Hepatocyte (in vitro differentiated cells): Measurements from ENCODE around the gene EXOC6B. TPM values are rescaled to one million over a fixed set of nuclear protein-coding genes. Genes with fewer than 3 reads are reported as not detected.

Source experiments
- DNase-seq: peaks from one replicate; pipeline ENCODE4 v3.0.0-alpha.2; 2016; ENCODE audit warnings: low spot score
- H2AFZ ChIP-seq: fragments of 200-600 bp; sonication (generic); 2 replicates; pipeline ENCODE4 v1.6.0; 2016; ENCODE audit warnings: antibody characterized with exemption, mild to moderate bottlenecking
- H3K27ac ChIP-seq: fragments of 200-600 bp; sonication (generic); 2 replicates; pipeline ENCODE4 v1.5.1; 2016; ENCODE audit warnings: mild to moderate bottlenecking
- H3K27me3 ChIP-seq: fragments of 200-600 bp; sonication (generic); 2 replicates; pipeline ENCODE4 v1.6.1; 2016
- H3K36me3 ChIP-seq: fragments of 200-600 bp; sonication (generic); replicated peaks from 2 replicates; pipeline ENCODE4 v1.5.1; 2016; ENCODE audit warnings: low read depth; ENCODE audit not compliant: insufficient read depth
- H3K4me1 ChIP-seq: fragments of 200-600 bp; sonication (generic); 2 replicates; pipeline ENCODE4 v1.5.1; 2016; ENCODE audit warnings: mild to moderate bottlenecking, moderate library complexity; ENCODE audit not compliant: insufficient read depth
- H3K4me2 ChIP-seq: fragments of 200-600 bp; sonication (generic); 2 replicates; pipeline ENCODE4 v1.6.0; 2016
- H3K4me3 ChIP-seq: fragments of 200-600 bp; sonication (generic); 2 replicates; pipeline ENCODE4 v1.5.1; 2016; ENCODE audit warnings: mild to moderate bottlenecking
- H3K79me2 ChIP-seq: fragments of 200-600 bp; sonication (generic); 2 replicates; pipeline ENCODE4 v1.6.0; 2017; ENCODE audit warnings: mild to moderate bottlenecking
- H3K9me2 ChIP-seq: fragments of 200-600 bp; sonication (generic); replicated peaks from 2 replicates; pipeline ENCODE4 v1.6.0; 2017; ENCODE audit warnings: mild to moderate bottlenecking; ENCODE audit not compliant: insufficient read depth
- H3K9me3 ChIP-seq: fragments of 200-600 bp; sonication (generic); 2 replicates; pipeline ENCODE4 v1.5.1; 2016; ENCODE audit warnings: low read depth, mild to moderate bottlenecking
- H4K20me1 ChIP-seq: fragments of 200-600 bp; sonication (generic); 2 replicates; pipeline ENCODE4 v1.6.0; 2016; ENCODE audit warnings: mild to moderate bottlenecking; ENCODE audit not compliant: insufficient read depth, poor library complexity, severe bottlenecking
- EZH2 ChIP-seq: fragments of 200-600 bp; sonication (generic); IDR thresholded peaks from 2 replicates; pipeline ENCODE4 v1.6.1; 2016; ENCODE audit warnings: antibody characterized with exemption, mild to moderate bottlenecking, borderline replicate concordance
- EZH2phosphoT487 ChIP-seq: fragments of 200-600 bp; sonication (generic); IDR thresholded peaks from one replicate; pipeline ENCODE4 v1.6.1; 2018; ENCODE audit warnings: antibody characterized with exemption, mild to moderate bottlenecking, low read depth, moderate library complexity; ENCODE audit not compliant: unreplicated experiment, severe bottlenecking
- WGBS: methylation state at CpG from one replicate; pipeline ENCODE4 v1.1.6; 2016; ENCODE audit warnings: low lambda C conversion rate; ENCODE audit errors: missing lambda C conversion rate; 5-methylcytosine and 5-hydroxymethylcytosine counted together
- polyA plus RNA-seq: library from polyadenylated mRNA; unstranded; fragments of >200 nt; fragmentation: Nextera tagmentation; extraction: Ambion mirVana; gene quantifications from 2 replicates; pipeline ENCODE4 v1.2.1, GENCODE V29; 2016
- total RNA-seq: library from RNA; depleted of rRNA; stranded (reverse); fragments of >200 nt; gene quantifications from 2 replicates; pipeline ENCODE4 v1.2.3, GENCODE V29; 2014
- TF ChIP-seq, protein P1 (sequence below): fragments of 200-600 bp; sonication (generic); IDR thresholded peaks from 2 replicates; pipeline ENCODE4 v1.5.1; 2016; ENCODE audit warnings: antibody characterized with exemption, mild to moderate bottlenecking; ENCODE audit not compliant: poor library complexity

Gene EXOC6B
- total and polyA plus RNA-seq, 2 experiments from 2014 or later: 11.8 to 36.2 TPM

GRCh38 chr2:72275084-72275483, 550.7 kb downstream of the EXOC6B start:
- Histone ChIP-seq H3K4me1 (peaks cover 30% of the 10 kb centered on the region), H3K9me2 (no peaks in the 10 kb centered on the region), H3K27ac (peak overlapping the region; percentile 62), H3K4me2 (peak overlapping the region; percentile 61), H4K20me1 (no peaks in the 10 kb centered on the region), H3K36me3 (no peaks in the 10 kb centered on the region), H2AFZ (no peak overlapping the region), H3K9me3 (no peaks in the 10 kb centered on the region), H3K27me3 (no peaks in the 10 kb centered on the region), H3K4me3 (no peak overlapping the region), H3K79me2 (no peaks in the 10 kb centered on the region)
- TF ChIP-seq EZH2: no peak
- TF ChIP-seq EZH2phosphoT487: no peak
- TF ChIP-seq, protein P1, sequence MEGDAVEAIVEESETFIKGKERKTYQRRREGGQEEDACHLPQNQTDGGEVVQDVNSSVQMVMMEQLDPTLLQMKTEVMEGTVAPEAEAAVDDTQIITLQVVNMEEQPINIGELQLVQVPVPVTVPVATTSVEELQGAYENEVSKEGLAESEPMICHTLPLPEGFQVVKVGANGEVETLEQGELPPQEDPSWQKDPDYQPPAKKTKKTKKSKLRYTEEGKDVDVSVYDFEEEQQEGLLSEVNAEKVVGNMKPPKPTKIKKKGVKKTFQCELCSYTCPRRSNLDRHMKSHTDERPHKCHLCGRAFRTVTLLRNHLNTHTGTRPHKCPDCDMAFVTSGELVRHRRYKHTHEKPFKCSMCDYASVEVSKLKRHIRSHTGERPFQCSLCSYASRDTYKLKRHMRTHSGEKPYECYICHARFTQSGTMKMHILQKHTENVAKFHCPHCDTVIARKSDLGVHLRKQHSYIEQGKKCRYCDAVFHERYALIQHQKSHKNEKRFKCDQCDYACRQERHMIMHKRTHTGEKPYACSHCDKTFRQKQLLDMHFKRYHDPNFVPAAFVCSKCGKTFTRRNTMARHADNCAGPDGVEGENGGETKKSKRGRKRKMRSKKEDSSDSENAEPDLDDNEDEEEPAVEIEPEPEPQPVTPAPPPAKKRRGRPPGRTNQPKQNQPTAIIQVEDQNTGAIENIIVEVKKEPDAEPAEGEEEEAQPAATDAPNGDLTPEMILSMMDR: no peak
- 63% methylated on average over 2 of the region's 2 CpGs for WGBS
- DNase-seq: peak; percentile 12

- Histone ChIP-seq H2AFZ (no peak overlapping the region), H3K4me3 (no peak overlapping the region), H4K20me1 (no peaks in the 10 kb centered on the region), H3K4me2 (peak overlapping the region; percentile 61), H3K9me3 (no peaks in the 10 kb centered on the region), H3K36me3 (no peaks in the 10 kb centered on the region), H3K4me1 (peaks cover 30% of the 10 kb centered on the region), H3K9me2 (no peaks in the 10 kb centered on the region), H3K27me3 (no peaks in the 10 kb centered on the region), H3K27ac (peak overlapping the region; percentile 62), H3K79me2 (no peaks in the 10 kb centered on the region)
- DNase-seq: peak; percentile 8
- 33% methylated on average over 4 of the region's 4 CpGs for WGBS
- TF ChIP-seq, protein P1: no peak
- no peak for TF ChIP-seq EZH2phosphoT487
- no peak for TF ChIP-seq EZH2
Observed at GRCh38 chr2:72274380-72274797, 551.4 kb downstream of the EXOC6B start.

GRCh38 chr2:72273384-72273783, 552.4 kb downstream of the EXOC6B start:
- TF ChIP-seq EZH2 (no peak), EZH2phosphoT487 (no peak)
- TF ChIP-seq, protein P1: no peak
- H4K20me1 ChIP-seq: no peaks in the 10 kb centered on the region
- H2AFZ ChIP-seq: no peak overlapping the region
- peak overlapping the region; percentile 62 for H3K27ac ChIP-seq
- H3K4me3 ChIP-seq: no peak overlapping the region
- H3K4me1 ChIP-seq: peaks cover 30% of the 10 kb centered on the region
- no peak for DNase-seq
- no peaks in the 10 kb centered on the region for H3K9me2 ChIP-seq
- H3K79me2 ChIP-seq: no peaks in the 10 kb centered on the region
- WGBS: 44% methylated on average over 1 of the region's 1 CpG
- H3K4me2 ChIP-seq: no peak overlapping the region
- no peaks in the 10 kb centered on the region for H3K27me3 ChIP-seq
- no peaks in the 10 kb centered on the region for H3K36me3 ChIP-seq
- H3K9me3 ChIP-seq: no peaks in the 10 kb centered on the region
